ENCODE data around the gene NFE2L1. TPM values are rescaled to one million over a fixed set of nuclear protein-coding genes. Genes with fewer than 3 reads are reported as not detected.

Gene NFE2L1
- total and polyA plus RNA-seq, 9 of the 15 experiments (the other 6 are each of a cell fraction or from before 2014, with no cell fraction given): 2.0 to 68.6 (median 39.7) TPM

- TF ChIP-seq, protein P1, sequence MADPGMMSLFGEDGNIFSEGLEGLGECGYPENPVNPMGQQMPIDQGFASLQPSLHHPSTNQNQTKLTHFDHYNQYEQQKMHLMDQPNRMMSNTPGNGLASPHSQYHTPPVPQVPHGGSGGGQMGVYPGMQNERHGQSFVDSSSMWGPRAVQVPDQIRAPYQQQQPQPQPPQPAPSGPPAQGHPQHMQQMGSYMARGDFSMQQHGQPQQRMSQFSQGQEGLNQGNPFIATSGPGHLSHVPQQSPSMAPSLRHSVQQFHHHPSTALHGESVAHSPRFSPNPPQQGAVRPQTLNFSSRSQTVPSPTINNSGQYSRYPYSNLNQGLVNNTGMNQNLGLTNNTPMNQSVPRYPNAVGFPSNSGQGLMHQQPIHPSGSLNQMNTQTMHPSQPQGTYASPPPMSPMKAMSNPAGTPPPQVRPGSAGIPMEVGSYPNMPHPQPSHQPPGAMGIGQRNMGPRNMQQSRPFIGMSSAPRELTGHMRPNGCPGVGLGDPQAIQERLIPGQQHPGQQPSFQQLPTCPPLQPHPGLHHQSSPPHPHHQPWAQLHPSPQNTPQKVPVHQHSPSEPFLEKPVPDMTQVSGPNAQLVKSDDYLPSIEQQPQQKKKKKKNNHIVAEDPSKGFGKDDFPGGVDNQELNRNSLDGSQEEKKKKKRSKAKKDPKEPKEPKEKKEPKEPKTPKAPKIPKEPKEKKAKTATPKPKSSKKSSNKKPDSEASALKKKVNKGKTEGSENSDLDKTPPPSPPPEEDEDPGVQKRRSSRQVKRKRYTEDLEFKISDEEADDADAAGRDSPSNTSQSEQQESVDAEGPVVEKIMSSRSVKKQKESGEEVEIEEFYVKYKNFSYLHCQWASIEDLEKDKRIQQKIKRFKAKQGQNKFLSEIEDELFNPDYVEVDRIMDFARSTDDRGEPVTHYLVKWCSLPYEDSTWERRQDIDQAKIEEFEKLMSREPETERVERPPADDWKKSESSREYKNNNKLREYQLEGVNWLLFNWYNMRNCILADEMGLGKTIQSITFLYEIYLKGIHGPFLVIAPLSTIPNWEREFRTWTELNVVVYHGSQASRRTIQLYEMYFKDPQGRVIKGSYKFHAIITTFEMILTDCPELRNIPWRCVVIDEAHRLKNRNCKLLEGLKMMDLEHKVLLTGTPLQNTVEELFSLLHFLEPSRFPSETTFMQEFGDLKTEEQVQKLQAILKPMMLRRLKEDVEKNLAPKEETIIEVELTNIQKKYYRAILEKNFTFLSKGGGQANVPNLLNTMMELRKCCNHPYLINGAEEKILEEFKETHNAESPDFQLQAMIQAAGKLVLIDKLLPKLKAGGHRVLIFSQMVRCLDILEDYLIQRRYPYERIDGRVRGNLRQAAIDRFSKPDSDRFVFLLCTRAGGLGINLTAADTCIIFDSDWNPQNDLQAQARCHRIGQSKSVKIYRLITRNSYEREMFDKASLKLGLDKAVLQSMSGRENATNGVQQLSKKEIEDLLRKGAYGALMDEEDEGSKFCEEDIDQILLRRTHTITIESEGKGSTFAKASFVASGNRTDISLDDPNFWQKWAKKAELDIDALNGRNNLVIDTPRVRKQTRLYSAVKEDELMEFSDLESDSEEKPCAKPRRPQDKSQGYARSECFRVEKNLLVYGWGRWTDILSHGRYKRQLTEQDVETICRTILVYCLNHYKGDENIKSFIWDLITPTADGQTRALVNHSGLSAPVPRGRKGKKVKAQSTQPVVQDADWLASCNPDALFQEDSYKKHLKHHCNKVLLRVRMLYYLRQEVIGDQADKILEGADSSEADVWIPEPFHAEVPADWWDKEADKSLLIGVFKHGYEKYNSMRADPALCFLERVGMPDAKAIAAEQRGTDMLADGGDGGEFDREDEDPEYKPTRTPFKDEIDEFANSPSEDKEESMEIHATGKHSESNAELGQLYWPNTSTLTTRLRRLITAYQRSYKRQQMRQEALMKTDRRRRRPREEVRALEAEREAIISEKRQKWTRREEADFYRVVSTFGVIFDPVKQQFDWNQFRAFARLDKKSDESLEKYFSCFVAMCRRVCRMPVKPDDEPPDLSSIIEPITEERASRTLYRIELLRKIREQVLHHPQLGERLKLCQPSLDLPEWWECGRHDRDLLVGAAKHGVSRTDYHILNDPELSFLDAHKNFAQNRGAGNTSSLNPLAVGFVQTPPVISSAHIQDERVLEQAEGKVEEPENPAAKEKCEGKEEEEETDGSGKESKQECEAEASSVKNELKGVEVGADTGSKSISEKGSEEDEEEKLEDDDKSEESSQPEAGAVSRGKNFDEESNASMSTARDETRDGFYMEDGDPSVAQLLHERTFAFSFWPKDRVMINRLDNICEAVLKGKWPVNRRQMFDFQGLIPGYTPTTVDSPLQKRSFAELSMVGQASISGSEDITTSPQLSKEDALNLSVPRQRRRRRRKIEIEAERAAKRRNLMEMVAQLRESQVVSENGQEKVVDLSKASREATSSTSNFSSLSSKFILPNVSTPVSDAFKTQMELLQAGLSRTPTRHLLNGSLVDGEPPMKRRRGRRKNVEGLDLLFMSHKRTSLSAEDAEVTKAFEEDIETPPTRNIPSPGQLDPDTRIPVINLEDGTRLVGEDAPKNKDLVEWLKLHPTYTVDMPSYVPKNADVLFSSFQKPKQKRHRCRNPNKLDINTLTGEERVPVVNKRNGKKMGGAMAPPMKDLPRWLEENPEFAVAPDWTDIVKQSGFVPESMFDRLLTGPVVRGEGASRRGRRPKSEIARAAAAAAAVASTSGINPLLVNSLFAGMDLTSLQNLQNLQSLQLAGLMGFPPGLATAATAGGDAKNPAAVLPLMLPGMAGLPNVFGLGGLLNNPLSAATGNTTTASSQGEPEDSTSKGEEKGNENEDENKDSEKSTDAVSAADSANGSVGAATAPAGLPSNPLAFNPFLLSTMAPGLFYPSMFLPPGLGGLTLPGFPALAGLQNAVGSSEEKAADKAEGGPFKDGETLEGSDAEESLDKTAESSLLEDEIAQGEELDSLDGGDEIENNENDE (IDR thresholded peaks at IDR 0.05; ENCODE audit: low read depth, low read length): no peak
- TF ChIP-seq, protein P2, sequence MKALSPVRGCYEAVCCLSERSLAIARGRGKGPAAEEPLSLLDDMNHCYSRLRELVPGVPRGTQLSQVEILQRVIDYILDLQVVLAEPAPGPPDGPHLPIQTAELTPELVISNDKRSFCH (CRISPR knock-in tag; IDR thresholded peaks at IDR 0.05): no peak
- TF ChIP-seq, protein P2 (tag; IDR thresholded peaks at IDR 0.05): no peak
- TF ChIP-seq ARID1B (IDR thresholded peaks at IDR 0.05) (0 out of 2 replicates have a peak, but pooled peaks have one; percentile 7), SMARCE1 (IDR thresholded peaks at IDR 0.05) (0 out of 2 replicates have a peak, but pooled peaks have one; percentile 18), WHSC1 (IDR thresholded peaks at IDR 0.05; ENCODE audit: low read length) (no peak), ZNF707 (CRISPR knock-in tag; conservative IDR thresholded peaks at IDR 0.05) (no peak), SMARCC2 (IDR thresholded peaks at IDR 0.05; ENCODE audit: low read depth) (no peak), MITF (IDR thresholded peaks at IDR 0.05) (no peak)
These were observed 59.2 kb downstream of the NFE2L1 start, which contains the start of gene SNX11 (continued) for GRCh38 chr17:48107137-48108055.
